Colonic mucosa (tissue), 4 donors: ENCODE results near the gene ID1. TPM values are rescaled to one million over a fixed set of nuclear protein-coding genes. Genes with fewer than 3 reads are reported as not detected.
"Not testable (repeated sequence)": the region's sequence is repeated elsewhere in the genome, so short reads cannot be mapped to it uniquely, and the experiment has no call there.

Experiments used
- DNase-seq: peaks from one replicate; pipeline ENCODE4 v3.0.0-alpha.2; 2020
- H3K27ac ChIP-seq: fragments of 200-600 bp; one replicate; pipeline ENCODE4 v1.8.0; 2021
- H3K27me3 ChIP-seq: fragments of 200-600 bp; one replicate; pipeline ENCODE4 v1.8.0; 2021
- H3K36me3 ChIP-seq: fragments of 200-600 bp; one replicate; pipeline ENCODE4 v1.8.0; 2021
- H3K4me1 ChIP-seq: fragments of 200-600 bp; one replicate; pipeline ENCODE4 v1.8.0; 2021; ENCODE audit warnings: mild to moderate bottlenecking
- H3K4me3 ChIP-seq: fragments of 200-600 bp; one replicate; pipeline ENCODE4 v1.8.0; 2021
- H3K9ac ChIP-seq, 2 donors: one replicate each; pipeline ENCODE4 v1.7.0; 2013; ENCODE audit warnings: control low read depth in 2 of 2, low read depth in 2 of 2, low read length in 2 of 2
- H3K9me3 ChIP-seq: fragments of 200-600 bp; one replicate; pipeline ENCODE4 v1.8.0; 2021
- intact Hi-C: fragments of 100-400 bp; cut with DNase I; formaldehyde crosslinking; loops from one replicate; pipeline ENCODE4 v1.14.1; 2022
- total RNA-seq, 2 donors: library from RNA; stranded (reverse); fragmentation: NEBNext Ultra II Directional in 1 of 2; extraction: Animal tissue kit (Norgen Biotek cat#: 25700) in 1 of 2; gene quantifications; one replicate each; pipeline ENCODE4 v1.2.1, GENCODE V29; 2021
- TF ChIP-seq, protein P1 (sequence below): fragments of 200-600 bp; IDR thresholded peaks from one replicate; pipeline ENCODE4 v1.8.0; 2022; ENCODE audit warnings: antibody characterized with exemption, mild to moderate bottlenecking
- donor health status: healthy.
- donor health status: DM: no; HTN: no; CAD: no.
- donor health status: DM: no; HTN: no; CAD: no.

Gene ID1
- total RNA-seq, 2 donors from 2014 or later, result 134 to 179 TPM

DNA sequence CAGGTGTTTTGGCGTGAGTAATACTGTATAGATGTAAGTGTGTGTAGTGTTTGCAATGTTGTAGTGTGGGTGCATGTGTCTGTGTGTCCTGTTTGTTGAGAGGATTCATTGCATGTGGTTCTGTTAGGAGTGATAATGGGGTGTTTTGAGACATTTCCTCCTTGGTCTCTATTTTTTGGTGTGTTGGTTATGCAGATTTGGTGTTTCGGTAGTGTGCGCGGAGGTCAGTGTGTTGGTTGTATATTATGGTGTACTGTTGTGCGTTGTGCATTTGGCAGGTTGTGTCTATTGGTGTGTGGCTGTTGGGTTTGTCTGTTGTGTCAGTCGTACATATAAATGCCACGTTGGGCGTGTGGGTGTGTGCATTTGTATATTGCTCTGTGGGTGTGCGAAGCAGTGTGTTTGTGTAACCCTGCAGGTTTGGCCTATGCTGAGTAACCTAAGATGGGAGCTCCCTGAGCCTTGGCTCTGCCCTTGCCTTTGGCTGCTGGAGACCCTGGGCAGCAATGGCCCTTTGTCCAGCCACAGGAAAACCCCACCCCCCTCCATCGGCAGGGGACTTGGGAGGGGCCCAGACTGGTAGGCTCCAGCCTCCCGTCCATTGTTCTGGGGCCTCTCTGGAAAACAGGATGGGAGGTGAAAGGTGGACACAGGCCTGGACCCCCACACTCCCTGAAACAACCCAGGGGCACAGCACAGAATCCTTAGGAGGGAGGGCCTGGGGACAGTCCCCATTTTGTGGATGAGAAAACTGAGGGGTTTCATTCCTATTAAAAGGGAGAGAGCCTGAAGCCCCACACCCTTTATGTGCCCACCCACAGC is 10.3 kb upstream of the ID1 start:
- peak overlapping the region; percentile 44 to 60 for H3K9ac ChIP-seq
- H3K27me3 ChIP-seq, result no peaks in the 10 kb centered on the region
- DNase-seq, result peak; percentile 57
- intact Hi-C loops, result no loop called here
- H3K36me3 ChIP-seq, result no peaks in the 10 kb centered on the region
- H3K4me1 ChIP-seq, result peaks cover 16% of the 10 kb centered on the region
- H3K4me3 ChIP-seq, result no peak overlapping the region
- peak overlapping the region; percentile 76 for H3K27ac ChIP-seq
- H3K9me3 ChIP-seq, result no peaks in the 10 kb centered on the region
- TF ChIP-seq, protein P1, sequence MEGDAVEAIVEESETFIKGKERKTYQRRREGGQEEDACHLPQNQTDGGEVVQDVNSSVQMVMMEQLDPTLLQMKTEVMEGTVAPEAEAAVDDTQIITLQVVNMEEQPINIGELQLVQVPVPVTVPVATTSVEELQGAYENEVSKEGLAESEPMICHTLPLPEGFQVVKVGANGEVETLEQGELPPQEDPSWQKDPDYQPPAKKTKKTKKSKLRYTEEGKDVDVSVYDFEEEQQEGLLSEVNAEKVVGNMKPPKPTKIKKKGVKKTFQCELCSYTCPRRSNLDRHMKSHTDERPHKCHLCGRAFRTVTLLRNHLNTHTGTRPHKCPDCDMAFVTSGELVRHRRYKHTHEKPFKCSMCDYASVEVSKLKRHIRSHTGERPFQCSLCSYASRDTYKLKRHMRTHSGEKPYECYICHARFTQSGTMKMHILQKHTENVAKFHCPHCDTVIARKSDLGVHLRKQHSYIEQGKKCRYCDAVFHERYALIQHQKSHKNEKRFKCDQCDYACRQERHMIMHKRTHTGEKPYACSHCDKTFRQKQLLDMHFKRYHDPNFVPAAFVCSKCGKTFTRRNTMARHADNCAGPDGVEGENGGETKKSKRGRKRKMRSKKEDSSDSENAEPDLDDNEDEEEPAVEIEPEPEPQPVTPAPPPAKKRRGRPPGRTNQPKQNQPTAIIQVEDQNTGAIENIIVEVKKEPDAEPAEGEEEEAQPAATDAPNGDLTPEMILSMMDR, result no peak

DNA sequence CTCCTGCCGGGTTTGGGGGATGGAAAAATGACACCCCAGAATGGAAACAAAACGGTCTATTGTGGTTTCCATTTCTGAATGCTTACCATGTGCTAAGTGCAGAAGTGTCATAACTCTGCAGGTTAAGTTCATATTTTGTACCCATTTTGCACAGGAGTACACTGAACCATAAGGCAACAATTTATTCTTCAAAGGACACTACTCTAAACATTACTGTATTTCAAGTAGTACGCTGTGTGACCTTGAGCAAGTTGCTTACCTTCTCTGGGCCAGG is 9.8 kb upstream of the ID1 start:
- no peak for DNase-seq
- H3K27ac ChIP-seq, result peak overlapping the region; percentile 76
- TF ChIP-seq, protein P1, result no peak
- no peak overlapping the region for H3K4me3 ChIP-seq
- intact Hi-C loops, result no loop called here
- H3K36me3 ChIP-seq, result no peaks in the 10 kb centered on the region
- H3K9ac ChIP-seq, result peak overlapping the region; percentile 44 to 60
- H3K9me3 ChIP-seq, result no peaks in the 10 kb centered on the region
- no peaks in the 10 kb centered on the region for H3K27me3 ChIP-seq
- H3K4me1 ChIP-seq, result peaks cover 16% of the 10 kb centered on the region

DNA sequence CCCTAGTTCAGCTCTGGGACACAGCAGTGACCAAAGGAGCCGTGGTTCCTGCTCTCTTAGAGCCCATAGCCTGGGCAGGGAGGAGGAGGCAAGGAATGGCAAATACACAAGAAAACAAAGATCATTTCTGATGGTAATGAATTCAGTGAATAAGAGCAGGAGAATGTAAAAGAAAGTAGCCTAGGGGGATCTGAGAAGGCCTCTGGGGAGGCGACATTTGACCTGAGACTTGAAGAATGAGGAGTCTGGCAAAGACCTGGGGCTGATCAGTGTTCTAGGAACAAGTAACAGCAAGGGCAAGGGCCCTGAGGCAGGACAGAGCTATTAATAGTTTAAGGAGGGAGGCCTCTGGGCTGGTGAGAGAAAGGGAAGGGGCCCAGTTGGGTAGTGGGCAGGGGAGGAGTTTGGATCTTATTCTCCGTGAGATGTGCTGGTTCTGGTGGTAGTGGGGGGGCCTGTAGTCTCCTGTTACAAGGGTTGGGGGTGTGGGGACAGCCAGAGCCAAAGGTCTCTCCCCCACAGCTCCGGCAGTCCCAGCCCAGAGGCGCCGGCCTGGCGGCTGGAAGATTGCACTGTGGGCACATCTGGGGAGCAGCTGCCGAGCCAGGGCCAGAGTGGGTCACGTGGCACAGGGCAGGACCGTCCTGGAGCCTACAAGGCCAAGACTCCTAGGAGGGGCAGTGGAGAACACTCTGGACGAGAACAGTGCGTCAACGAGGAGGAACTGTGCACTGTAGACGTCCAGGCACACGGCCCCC is 9.3 kb upstream of the ID1 start:
- Histone ChIP-seq H3K9me3 (no peaks in the 10 kb centered on the region), H3K9ac (peak overlapping the region; percentile 44 to 58), H3K27me3 (no peaks in the 10 kb centered on the region), H3K4me1 (peaks cover 16% of the 10 kb centered on the region), H3K27ac (peak overlapping the region; percentile 76), H3K4me3 (no peak overlapping the region), H3K36me3 (no peaks in the 10 kb centered on the region)
- intact Hi-C loops, result no loop called here
- TF ChIP-seq, protein P1, result no peak
- peak; percentile 86 for DNase-seq

DNA sequence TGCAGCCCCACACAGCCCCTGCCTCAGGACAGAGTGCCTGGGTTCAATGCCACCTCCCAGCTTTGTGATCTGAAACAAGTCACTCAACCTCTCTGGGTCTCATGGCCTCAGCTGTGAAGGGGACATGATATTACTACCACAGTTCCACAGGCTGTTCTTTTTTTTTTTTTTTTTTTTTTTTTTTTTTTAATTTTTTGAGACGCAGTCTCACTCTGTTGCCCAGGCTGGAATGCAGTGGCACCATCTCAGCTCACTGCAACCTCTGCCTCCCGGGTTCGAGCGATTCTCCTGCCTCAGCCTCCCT is 8.7 kb upstream of the ID1 start:
- not testable (repeated sequence) for H3K36me3 ChIP-seq

DNA sequence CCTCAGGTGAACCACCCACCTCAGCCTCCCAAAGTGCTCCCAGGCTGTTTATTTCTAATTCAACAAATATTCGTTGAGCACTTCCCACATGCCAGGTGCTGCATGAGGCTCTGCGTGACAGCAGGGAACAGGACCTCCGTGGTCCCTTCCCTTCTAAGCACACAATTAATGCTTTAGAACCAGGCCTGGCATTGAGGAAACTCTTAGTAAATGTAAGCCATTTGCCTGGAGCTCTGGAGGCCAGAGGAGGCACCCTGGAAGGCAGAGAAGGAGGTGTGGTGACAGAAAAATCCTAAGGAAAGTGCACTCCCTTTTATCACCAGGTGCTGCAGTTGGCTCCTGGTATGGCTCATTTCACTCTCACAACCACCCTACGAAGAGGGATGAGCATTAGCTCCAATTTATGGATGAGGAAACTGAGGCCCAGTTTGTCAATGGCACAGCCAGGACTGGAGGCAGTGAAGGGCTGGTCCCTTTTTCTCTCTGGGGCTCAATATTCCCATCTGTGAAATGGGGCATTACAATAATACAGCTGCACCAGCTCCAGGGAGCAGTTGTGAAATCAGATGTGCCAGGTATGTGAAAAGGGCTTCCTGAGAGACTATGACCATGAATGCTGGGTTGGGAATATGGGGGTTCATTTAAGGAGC is 8.1 kb upstream of the ID1 start:
- no peaks in the 10 kb centered on the region for H3K27me3 ChIP-seq
- no peak overlapping the region for H3K4me3 ChIP-seq
- no peak for DNase-seq
- TF ChIP-seq, protein P1, result no peak
- peaks cover 16% of the 10 kb centered on the region for H3K4me1 ChIP-seq
- no peaks in the 10 kb centered on the region for H3K9me3 ChIP-seq
- intact Hi-C loops, result no loop called here
- H3K27ac ChIP-seq, result peak overlapping the region; percentile 76
- peak overlapping the region; percentile 1 to 59 for H3K9ac ChIP-seq
- H3K36me3 ChIP-seq, result no peaks in the 10 kb centered on the region

More for the DNA sequence above, 8.7 kb upstream of the ID1 start:
- intact Hi-C loops, H3K4me3 ChIP-seq, H3K27me3 ChIP-seq, DNase-seq, H3K9me3 ChIP-seq: not testable (repeated sequence)
- peak overlapping the region; percentile 76 for H3K27ac ChIP-seq
- peak overlapping the region; percentile 44 to 58 for H3K9ac ChIP-seq
- H3K4me1 ChIP-seq, result peaks cover 16% of the 10 kb centered on the region

DNA sequence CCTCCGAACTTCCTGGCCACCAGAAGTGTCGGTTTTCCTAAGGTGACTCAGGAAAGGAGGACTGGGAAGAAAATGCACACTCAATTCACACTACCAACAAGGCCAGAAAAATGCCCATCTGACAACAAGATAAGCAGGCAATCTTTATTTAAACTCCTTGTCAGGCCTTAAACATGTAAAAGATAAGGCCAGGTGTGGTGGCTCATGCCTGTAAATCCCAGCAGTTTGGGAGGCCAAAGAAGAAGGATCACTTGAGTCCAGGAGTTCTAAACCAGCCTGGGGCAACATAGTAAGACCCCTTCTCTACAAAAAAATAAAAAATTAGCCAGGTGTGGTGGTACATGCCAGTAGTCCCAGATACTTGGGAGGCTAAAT is 7.6 kb upstream of the ID1 start:
- peaks cover 16% of the 10 kb centered on the region for H3K4me1 ChIP-seq
- H3K9ac ChIP-seq, result peak overlapping the region; percentile 1 to 59
- no peaks in the 10 kb centered on the region for H3K9me3 ChIP-seq
- no peak for DNase-seq
- intact Hi-C loops, result no loop called here
- TF ChIP-seq, protein P1, result no peak
- H3K27me3 ChIP-seq, result no peaks in the 10 kb centered on the region
- no peak overlapping the region for H3K4me3 ChIP-seq
- H3K36me3 ChIP-seq, result no peaks in the 10 kb centered on the region
- H3K27ac ChIP-seq, result no peak overlapping the region
